ENCODE data around the gene RNF157.
"Not testable (repeated sequence)": the region's sequence is repeated elsewhere in the genome, so short reads cannot be mapped to it uniquely, and the experiment has no call there.

Gene RNF157

DNA sequence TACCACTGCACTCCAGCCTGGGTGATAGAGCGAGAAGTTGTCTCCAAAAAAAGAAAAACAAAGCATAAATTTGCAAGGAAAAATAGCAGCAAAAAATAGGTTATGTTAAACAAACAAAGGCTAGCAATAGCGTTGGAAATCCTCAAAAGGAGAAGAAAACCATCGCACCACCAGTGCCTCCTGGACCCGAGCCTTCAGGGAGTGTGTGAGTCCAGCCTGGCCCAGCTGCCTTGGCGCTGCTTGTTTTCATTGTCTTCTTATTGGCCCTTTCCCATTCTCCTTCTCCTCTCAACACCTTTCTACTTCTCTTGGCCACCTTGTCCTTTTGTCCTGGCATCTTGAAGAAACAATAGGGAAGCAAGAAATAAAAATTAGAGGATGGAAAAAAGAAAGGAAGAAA lies 20.4 kb upstream of the RNF157 start:
- H3K9me3 ChIP-seq (ENCODE audit: low read length), result no peaks in the 10 kb centered on the region
- H3K36me3 ChIP-seq (ENCODE audit: insufficient read depth, low read length), result no peaks in the 10 kb centered on the region
- H3K9ac ChIP-seq (ENCODE audit: low read length), result no peak overlapping the region
- peaks cover 8% of the 10 kb centered on the region for H3K4me1 ChIP-seq (ENCODE audit: insufficient read depth, low read length)
- no peak overlapping the region for H3K4me3 ChIP-seq (ENCODE audit: low read depth in 1 of 2, low read length in 2 of 2)
- H3K27ac ChIP-seq (ENCODE audit: low read depth, low read length), result no peak overlapping the region
- H3K27me3 ChIP-seq (ENCODE audit: control insufficient read depth in 1 of 2, insufficient read depth in 2 of 2, low read length in 2 of 2), result no peaks in the 10 kb centered on the region

DNA sequence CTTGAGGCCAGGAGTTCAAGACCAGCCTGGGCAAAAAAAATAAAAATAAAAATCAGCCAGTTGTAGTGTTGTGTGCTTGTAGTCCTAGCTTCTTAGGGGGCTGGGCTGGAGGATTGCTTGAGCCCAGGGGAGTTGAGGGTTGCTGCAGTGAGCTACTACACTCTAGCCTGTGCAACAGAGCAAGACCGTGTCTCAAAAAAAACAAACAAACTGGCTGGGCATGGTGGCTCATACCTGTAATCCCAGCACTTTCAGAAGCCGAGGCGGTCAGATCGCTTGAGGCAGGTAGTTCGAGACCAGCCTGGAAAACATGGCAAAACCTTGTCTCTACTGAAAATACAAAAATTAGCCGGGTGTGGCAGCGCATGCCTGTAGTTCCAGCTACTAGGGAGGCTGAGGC lies 19.9 kb upstream of the RNF157 start:
- Histone ChIP-seq H3K9me3 (ENCODE audit: low read length) (no peaks in the 10 kb centered on the region), H3K36me3 (ENCODE audit: insufficient read depth, low read length) (no peaks in the 10 kb centered on the region), H3K4me3 (ENCODE audit: low read depth in 1 of 2, low read length in 2 of 2) (no peak overlapping the region), H3K4me1 (ENCODE audit: insufficient read depth, low read length) (peaks cover 8% of the 10 kb centered on the region), H3K27me3 (ENCODE audit: control insufficient read depth in 1 of 2, insufficient read depth in 2 of 2, low read length in 2 of 2) (no peaks in the 10 kb centered on the region), H3K27ac (ENCODE audit: low read depth, low read length) (no peak overlapping the region), H3K9ac (ENCODE audit: low read length) (no peak overlapping the region)

- not testable (repeated sequence) for H3K4me1 ChIP-seq (ENCODE audit: insufficient read depth, low read length); H3K27ac ChIP-seq (ENCODE audit: low read depth, low read length); H3K9ac ChIP-seq (ENCODE audit: low read length); H3K9me3 ChIP-seq (ENCODE audit: low read length); H3K27me3 ChIP-seq (ENCODE audit: control insufficient read depth in 1 of 2, insufficient read depth in 2 of 2, low read length in 2 of 2); H3K4me3 ChIP-seq (ENCODE audit: low read depth in 1 of 2, low read length in 2 of 2); H3K36me3 ChIP-seq (ENCODE audit: insufficient read depth, low read length)
These were observed 16.2 kb upstream of the RNF157 start for GRCh38 chr17:76256430-76257050.

DNA sequence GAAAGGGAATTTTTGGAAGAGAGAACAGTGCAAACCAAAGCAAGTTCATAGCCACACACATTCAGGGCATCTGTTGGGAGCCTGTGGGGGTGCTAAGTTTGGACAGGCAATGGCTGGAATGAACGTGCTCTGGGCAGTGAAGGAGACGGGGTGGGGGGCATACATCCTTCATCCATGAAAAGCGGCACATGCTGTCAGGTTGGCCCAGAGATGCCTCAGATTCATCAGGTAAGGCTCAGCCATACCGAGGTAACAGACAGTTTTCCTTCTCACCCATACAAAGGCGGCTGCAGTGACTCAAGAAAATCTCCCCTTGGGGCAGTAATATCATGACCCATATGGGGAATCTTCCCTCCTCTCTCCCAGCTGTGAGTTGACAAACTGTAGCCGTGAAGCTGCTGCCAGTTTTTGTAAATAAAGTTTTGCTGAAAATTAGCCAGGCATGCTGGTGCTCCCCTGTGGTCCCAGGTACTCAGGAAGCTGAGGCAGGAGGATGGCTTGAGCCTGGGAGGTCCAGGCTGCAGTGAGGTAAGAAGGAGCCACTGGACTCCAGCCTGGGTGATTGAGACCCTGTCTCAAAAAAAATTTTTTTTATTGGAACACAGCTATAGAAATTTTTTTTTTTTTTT lies 15.6 kb upstream of the RNF157 start:
- no peaks in the 10 kb centered on the region for H3K9me3 ChIP-seq (ENCODE audit: low read length)
- H3K27ac ChIP-seq (ENCODE audit: low read depth, low read length), result no peak overlapping the region
- peaks cover 6% of the 10 kb centered on the region for H3K4me1 ChIP-seq (ENCODE audit: insufficient read depth, low read length)
- no peaks in the 10 kb centered on the region for H3K27me3 ChIP-seq (ENCODE audit: control insufficient read depth in 1 of 2, insufficient read depth in 2 of 2, low read length in 2 of 2)
- no peak overlapping the region for H3K9ac ChIP-seq (ENCODE audit: low read length)
- no peaks in the 10 kb centered on the region for H3K36me3 ChIP-seq (ENCODE audit: insufficient read depth, low read length)
- no peak overlapping the region for H3K4me3 ChIP-seq (ENCODE audit: low read depth in 1 of 2, low read length in 2 of 2)

- Histone ChIP-seq H3K4me3 (ENCODE audit: low read depth in 1 of 2, low read length in 2 of 2) (no peak overlapping the region), H3K9me3 (ENCODE audit: low read length) (no peaks in the 10 kb centered on the region), H3K27ac (ENCODE audit: low read depth, low read length) (no peak overlapping the region), H3K27me3 (ENCODE audit: control insufficient read depth in 1 of 2, insufficient read depth in 2 of 2, low read length in 2 of 2) (no peaks in the 10 kb centered on the region), H3K4me1 (ENCODE audit: insufficient read depth, low read length) (peaks cover 6% of the 10 kb centered on the region), H3K36me3 (ENCODE audit: insufficient read depth, low read length) (no peaks in the 10 kb centered on the region), H3K9ac (ENCODE audit: low read length) (no peak overlapping the region)
These were observed 14.0 kb upstream of the RNF157 start for GRCh38 chr17:76254275-76254674.

GRCh38 chr17:76253841-76254240 lies 13.5 kb upstream of the RNF157 start:
- Histone ChIP-seq H3K9me3 (ENCODE audit: low read length) (no peaks in the 10 kb centered on the region), H3K4me1 (ENCODE audit: insufficient read depth, low read length) (peaks cover 6% of the 10 kb centered on the region), H3K36me3 (ENCODE audit: insufficient read depth, low read length) (no peaks in the 10 kb centered on the region), H3K27me3 (ENCODE audit: control insufficient read depth in 1 of 2, insufficient read depth in 2 of 2, low read length in 2 of 2) (no peaks in the 10 kb centered on the region), H3K4me3 (ENCODE audit: low read depth in 1 of 2, low read length in 2 of 2) (no peak overlapping the region), H3K9ac (ENCODE audit: low read length) (no peak overlapping the region), H3K27ac (ENCODE audit: low read depth, low read length) (no peak overlapping the region)

- not testable (repeated sequence) for H3K27ac ChIP-seq (ENCODE audit: low read depth, low read length)
These were observed 12.9 kb upstream of the RNF157 start for GRCh38 chr17:76252967-76253766.

GRCh38 chr17:76252040-76252954 lies 12.0 kb upstream of the RNF157 start:
- H3K27me3 ChIP-seq (ENCODE audit: control insufficient read depth in 1 of 2, insufficient read depth in 2 of 2, low read length in 2 of 2), result no peaks in the 10 kb centered on the region
- peaks cover 6% of the 10 kb centered on the region for H3K4me1 ChIP-seq (ENCODE audit: insufficient read depth, low read length)
- H3K4me3 ChIP-seq (ENCODE audit: low read depth in 1 of 2, low read length in 2 of 2), result no peak overlapping the region
- H3K9me3 ChIP-seq (ENCODE audit: low read length), result no peaks in the 10 kb centered on the region
- H3K36me3 ChIP-seq (ENCODE audit: insufficient read depth, low read length), result no peaks in the 10 kb centered on the region
- no peak overlapping the region for H3K9ac ChIP-seq (ENCODE audit: low read length)
- peak overlapping the region; percentile 44 for H3K27ac ChIP-seq (ENCODE audit: low read depth, low read length)

More at GRCh38 chr17:76252967-76253766, 12.9 kb upstream of the RNF157 start:
- H3K4me3 ChIP-seq (ENCODE audit: low read depth in 1 of 2, low read length in 2 of 2); H3K27me3 ChIP-seq (ENCODE audit: control insufficient read depth in 1 of 2, insufficient read depth in 2 of 2, low read length in 2 of 2); H3K36me3 ChIP-seq (ENCODE audit: insufficient read depth, low read length); H3K9ac ChIP-seq (ENCODE audit: low read length); H3K9me3 ChIP-seq (ENCODE audit: low read length); H3K4me1 ChIP-seq (ENCODE audit: insufficient read depth, low read length): not testable (repeated sequence)

GRCh38 chr17:76251478-76252039 lies 11.3 kb upstream of the RNF157 start:
- Histone ChIP-seq H3K27ac (ENCODE audit: low read depth, low read length) (no peak overlapping the region), H3K36me3 (ENCODE audit: insufficient read depth, low read length) (no peaks in the 10 kb centered on the region), H3K9me3 (ENCODE audit: low read length) (no peaks in the 10 kb centered on the region), H3K4me3 (ENCODE audit: low read depth in 1 of 2, low read length in 2 of 2) (no peak overlapping the region), H3K9ac (ENCODE audit: low read length) (no peak overlapping the region), H3K4me1 (ENCODE audit: insufficient read depth, low read length) (peaks cover 6% of the 10 kb centered on the region), H3K27me3 (ENCODE audit: control insufficient read depth in 1 of 2, insufficient read depth in 2 of 2, low read length in 2 of 2) (no peaks in the 10 kb centered on the region)

DNA sequence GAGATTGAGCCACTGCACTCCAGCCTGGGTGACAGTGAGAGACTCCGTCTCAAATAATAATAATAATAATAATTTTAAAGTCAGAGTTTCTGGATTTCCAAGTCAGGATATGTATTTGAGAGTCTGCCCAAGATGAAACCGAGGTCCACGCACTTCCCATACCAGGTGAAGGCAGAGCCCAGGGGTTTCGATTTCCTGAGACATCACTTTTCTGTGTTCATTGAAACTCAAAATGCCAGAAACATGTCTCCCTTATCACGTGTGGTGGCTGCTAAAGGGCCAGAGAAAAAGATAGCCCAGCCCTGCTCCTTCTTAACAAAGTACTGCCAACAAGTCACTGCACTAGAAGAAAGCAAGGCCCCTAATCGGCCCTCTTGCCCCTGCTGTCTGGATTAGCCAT lies 9.8 kb upstream of the RNF157 start:
- Histone ChIP-seq H3K9me3 (ENCODE audit: low read length) (no peaks in the 10 kb centered on the region), H3K4me1 (ENCODE audit: insufficient read depth, low read length) (peaks cover 6% of the 10 kb centered on the region), H3K36me3 (ENCODE audit: insufficient read depth, low read length) (no peaks in the 10 kb centered on the region), H3K27me3 (ENCODE audit: control insufficient read depth in 1 of 2, insufficient read depth in 2 of 2, low read length in 2 of 2) (no peaks in the 10 kb centered on the region), H3K27ac (ENCODE audit: low read depth, low read length) (no peak overlapping the region), H3K9ac (ENCODE audit: low read length) (no peak overlapping the region), H3K4me3 (ENCODE audit: low read depth in 1 of 2, low read length in 2 of 2) (no peak overlapping the region)
